GM21360 (cell line): Measurements from ENCODE around the gene SGCB.
"Not testable (repeated sequence)": the region's sequence is repeated elsewhere in the genome, so short reads cannot be mapped to it uniquely, and the experiment has no call there.

Experiments used
- ATAC-seq: cut with Tn5 transposase; IDR thresholded peaks from one replicate; pipeline ENCODE4 v1.9.1; 2021; ENCODE audit warnings: mild to moderate bottlenecking, moderate library complexity; ENCODE audit not compliant: unreplicated experiment

The SGCB gene

DNA sequence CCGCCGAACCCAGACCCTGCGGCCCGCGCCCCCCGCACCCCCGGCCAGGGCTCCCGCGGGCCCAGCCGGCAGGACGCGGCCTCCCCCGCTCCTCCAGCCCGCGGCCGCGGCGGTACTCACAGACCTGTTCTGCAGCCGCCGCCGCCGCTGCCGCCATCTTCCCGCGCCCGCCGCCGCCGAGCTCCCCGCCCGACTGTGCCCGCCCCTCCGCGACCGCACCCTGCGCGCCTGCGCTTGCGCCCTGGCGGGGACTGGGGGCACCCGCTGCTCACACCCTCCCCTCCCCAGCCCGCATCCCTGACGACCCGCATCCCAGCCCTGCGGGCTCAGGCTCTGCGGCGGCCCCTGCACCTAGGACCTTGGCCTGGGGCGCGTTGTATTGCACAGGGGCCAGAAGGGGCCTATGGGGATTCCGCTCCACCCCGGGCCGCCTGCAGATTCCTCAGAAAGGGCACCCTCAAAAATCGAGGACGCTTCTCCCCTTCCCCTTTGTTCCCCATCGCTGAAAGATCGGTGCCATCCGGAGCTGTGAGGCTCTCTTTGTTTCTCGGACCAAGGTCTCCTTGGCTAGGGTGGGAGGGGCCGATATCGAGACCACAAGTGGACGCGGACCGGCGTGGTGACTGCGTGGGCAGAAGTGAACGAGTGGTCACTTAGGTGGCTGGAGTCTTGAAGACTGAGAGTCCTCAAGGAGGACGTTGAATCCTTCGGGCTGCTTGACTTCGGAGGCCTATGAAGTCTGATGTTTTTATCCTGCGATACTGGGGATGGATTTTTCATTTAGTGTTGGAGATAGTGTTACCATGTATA, at the start of gene SGCB:
TSS of gene SGCB (minus strand) at position 197 of the 810 bp plus-strand sequence. CDS start at position 157, 40 bp downstream.
- ATAC-seq = peak; percentile 92

GRCh38 chr4:52086425-52086824, 48.3 kb upstream of the SGCB start:
- not testable (repeated sequence) for ATAC-seq

DNA sequence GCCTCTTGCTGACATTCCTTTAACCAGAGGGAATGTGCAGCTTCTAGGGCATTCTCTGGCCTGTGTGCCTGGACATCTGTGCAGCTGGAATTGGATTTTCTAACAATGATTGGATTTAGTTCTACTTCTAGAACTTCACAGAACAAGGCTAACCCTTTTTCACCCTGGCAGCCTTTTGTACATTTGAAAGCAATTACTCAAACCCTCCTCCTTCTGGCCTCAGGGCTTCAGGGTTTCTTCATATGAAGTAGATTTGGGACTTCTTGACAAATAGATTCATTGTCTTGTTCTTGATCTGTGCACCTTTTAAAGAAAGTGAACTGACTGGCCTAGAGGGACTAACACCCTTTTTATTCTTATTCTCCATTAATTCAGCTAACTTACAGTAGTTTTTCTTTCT, 43.1 kb upstream of the SGCB start:
- no peak for ATAC-seq

DNA sequence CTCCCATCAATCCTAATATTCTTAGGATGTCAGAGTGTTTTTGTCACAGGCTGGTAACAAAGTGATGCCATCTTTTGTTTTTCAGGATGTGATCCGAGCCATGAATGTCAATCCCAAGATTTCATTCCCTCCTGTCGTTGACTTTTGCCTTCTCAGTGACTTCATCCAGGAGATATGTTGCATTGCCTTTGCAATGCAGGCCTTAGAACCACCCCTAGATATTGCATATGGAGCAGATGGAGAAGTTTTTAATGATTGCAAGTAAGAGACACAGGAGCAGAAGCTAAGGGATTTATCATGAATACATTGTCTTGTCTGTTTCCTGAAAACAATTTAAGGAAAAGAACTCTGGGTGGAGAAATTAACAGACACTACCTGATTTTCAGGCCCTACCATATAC, 41.6 kb upstream of the SGCB start:
- no peak for ATAC-seq

DNA sequence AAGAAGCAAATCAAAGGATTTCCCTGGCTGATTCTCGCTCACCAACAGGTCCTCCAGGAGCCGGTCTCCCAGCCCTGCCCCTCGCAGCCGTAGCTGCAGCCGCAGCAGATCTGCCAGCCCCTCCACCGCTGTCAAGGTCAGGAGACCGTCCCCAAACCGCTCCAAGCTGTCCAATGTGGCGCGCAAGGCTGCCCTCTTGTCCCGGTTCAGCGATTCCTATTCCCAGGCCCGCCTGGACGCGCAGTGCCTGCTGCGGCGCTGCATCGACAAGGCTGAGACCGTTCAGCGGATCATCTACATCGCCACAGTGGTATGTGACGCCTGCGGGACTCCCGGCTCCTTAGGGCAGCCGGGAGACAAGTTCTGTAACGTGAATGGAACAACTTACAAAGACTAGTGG, 38.6 kb upstream of the SGCB start:
- no peak for ATAC-seq

DNA sequence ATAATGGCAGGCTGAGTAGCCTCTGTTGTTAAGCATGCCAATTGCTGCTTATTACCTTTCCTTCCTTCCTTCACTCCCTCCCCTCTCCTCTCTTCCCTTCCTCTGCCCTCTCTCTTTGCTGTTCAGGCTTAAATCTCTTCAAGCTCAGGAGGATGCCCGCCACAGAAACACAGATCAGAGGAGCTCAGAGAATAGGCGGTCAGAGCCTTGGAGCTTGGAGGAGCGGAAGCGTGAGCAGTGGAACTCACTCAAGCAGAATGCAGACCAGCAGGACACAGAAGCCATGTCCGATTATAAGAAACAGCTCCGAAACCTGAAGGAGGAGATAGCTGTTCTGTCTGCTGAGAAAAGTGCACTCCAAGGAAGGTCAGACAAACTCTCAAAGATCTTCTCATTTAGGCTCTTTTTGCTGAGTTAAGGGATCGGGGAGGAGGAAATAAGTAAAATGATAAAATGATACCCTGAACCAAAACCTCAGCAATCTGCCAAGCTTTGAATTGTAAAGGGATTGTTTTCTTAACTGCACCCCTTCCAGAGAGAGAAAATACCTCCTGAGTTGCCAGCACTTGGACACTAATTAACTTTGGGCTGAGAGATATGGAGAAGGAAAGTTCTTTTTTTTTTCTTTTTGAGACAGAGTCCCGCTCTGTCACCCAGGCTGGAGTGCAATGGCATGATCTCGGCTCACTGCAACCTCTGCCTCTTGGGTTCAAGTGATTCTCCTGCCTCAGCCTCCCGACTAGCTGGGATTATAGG, 33.9 kb upstream of the SGCB start:
- ATAC-seq = no peak

DNA sequence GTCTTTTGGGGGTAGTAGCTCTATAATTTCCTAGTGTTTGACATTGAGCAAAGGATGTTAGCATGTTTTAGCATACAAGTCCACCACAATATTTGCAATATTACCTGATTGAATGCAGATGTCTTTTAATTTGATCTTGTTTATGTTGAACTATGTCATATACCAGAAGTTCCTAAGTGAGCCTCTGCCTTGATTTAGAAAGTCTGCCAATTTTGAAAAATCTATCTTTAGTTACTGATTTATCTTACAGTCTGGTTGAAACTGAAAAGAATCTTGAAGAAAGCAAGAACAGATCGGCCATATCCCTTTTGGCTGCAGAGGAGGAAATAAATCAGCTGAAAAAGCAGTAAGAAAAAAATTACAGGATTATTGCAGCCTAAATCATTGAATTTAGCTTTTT, 31.5 kb upstream of the SGCB start:
- ATAC-seq = no peak

- ATAC-seq = no peak
Observed at GRCh38 chr4:52059372-52059771, 21.3 kb upstream of the SGCB start.

- ATAC-seq = no peak
Observed at GRCh38 chr4:52058275-52058674, 20.2 kb upstream of the SGCB start.

DNA sequence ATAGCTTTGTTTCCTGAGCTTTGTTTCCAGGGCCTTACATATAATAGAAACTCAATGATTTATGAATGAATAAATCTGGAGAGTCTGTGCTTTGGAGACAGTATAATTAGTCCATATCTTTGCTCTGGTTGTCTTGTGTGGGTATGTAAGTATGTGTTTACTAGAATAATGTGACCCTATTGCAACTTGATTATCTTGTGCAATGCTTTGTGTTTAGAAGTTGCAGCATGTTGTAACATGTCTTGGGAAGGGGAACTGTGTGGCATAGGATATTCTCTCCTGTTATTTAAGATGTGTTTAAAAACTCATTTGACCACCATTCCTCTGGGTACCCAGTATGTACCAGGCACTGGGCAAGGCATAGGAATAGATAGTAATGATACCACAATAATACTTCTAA, 19.1 kb upstream of the SGCB start:
- ATAC-seq = no peak

- ATAC-seq = no peak
Observed at GRCh38 chr4:52054254-52054653, 16.2 kb upstream of the SGCB start.

DNA sequence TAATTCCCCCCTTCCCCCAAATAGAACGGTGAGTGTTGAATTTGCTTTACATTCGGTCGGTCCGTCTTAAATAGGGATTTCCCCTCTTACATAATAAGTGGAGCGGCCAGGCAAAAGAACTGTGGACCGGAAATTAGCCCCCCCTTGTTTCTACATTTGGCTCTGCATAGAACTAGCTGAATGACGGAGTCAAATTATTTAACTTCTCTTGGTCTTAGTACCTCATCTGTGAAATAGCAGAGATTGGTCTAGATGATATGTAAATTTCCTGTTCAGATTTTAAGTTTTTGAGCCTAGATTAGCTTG, 14.3 kb upstream of the SGCB start:
- ATAC-seq = peak; percentile 64

DNA sequence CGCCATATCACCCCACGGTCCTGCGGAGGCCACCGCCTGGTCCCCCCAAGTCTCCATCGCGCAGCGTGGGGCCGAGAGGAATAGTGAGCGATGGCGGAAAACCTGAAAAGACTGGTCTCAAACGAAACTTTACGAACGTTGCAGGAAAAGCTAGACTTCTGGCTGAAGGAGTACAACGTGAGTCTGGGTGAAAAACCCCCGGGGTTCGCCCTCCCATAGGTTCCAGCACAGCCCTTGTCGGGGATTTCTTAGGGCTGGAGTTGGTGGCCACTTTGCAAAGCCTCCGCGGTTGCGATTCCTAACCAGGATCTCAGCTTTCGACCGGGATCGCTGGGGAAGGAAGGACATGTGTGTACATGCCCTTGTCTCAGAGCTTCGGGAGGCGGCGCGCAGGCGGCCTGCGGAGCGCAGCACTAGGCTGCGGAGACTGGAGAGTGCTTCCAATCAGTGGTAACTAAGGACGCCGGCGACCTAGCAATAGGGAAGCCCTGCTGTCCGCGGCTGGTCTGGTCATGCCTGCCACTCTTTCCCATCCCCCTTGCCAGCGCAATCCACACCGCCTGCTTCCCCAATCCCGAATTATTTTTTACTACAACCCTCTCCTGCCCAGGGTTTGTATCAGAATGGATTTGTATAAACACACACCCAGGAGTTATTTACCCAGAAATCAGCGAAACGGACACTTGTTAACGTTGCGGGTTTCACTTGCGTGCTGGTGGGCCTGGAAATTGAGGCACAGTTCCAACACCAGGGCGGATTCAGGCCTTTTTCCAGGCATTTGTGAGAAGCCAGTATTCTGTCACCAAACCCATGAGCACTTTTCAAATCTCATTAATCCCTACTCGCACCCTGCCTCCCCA, 13.7 kb upstream of the SGCB start:
- peak; percentile 64 for ATAC-seq

GRCh38 chr4:52051213-52051614, 13.1 kb upstream of the SGCB start, which contains the start of gene SPATA18:
Gene SPATA18 (plus strand): TSS chr4:52051304. CDS start chr4:52051705, 401 bp downstream.
- ATAC-seq = peak; percentile 47

DNA sequence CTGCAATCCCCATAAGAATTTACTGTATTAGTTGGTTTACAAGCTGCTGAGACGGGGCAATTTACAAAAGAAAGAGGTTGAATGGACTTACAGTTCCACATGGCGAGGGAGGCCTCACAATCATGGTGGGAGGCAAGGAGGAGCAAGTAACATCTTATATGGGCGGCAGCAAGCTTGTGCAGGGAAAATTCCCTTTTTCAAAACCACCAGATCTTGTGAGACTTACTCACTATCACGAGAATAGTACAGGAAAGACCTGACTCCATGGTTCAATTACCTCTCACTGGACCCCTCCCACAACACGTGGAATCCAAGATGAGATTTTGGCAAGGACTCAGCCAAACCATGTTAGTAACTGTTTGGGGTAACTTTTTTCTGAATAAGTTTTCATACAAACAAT, 11.2 kb upstream of the SGCB start:
- ATAC-seq = no peak

DNA sequence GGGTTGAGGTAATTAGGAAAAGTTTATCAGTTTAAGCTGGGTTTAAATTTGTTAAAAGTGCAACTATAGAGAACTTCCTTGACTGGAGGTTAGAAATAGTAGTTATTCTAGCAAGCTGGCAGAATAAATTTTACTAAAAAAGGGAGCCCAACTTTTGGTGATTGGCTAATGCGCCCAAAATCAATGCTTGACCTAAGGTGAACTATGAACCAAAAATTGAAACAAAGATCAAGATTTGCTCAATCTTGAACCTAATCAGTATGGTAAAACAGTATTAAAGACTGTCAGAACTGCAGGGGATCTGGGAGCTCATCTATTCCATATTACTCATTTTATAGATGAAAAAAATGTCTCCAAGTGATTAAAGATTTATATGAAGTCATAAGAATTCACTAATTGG, 6.9 kb upstream of the SGCB start:
- no peak for ATAC-seq

- peak; percentile 48 for ATAC-seq
Observed at GRCh38 chr4:52037689-52038102, 403 bp downstream of the SGCB start.

GRCh38 chr4:52036886-52037530, 1.1 kb downstream of the SGCB start:
- no peak for ATAC-seq

DNA sequence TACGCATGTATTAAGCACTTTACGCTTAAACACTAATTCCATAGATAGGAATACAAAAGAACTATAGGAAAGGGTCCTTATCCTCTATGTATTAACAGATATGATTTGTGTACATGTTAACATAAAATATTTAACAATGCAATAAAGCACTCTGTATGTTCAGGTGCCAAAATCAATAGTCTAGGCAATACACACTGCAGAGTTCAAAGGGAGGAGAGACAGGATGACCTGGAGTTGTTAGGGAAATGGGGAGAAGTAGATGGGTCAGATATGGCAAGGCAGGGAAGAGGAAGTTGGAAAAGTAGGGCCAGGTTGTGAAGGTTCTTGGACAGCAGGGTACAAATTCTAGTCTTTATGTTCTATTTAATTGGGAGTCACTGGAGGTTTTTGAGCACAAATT, 2.9 kb downstream of the SGCB start:
- ATAC-seq = no peak

DNA sequence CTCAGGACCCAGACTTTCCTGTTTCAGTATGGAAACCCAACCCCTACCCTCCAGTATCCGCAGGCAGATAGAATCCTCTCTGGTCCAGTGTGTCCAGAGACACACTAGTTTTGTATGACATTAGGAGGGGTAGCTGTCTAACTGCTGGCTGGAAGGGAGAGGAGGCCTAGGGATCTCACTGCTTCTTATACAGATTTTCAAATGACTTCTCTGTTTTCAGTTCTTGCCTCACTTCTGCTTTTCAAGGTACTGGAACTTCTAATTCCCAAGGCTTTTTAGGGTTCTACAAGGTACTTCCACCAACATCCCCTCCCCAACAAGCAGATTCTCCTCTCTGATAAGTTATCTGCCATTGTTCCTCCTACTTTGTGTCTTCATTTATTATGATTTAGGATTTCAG, 6.1 kb downstream of the SGCB start:
- ATAC-seq = no peak

- ATAC-seq = no peak
Observed at GRCh38 chr4:52028970-52029369, 9.1 kb downstream of the SGCB start.
